GM23338 (cell line): ENCODE data around the gene NRP1. TPM values are rescaled to one million over a fixed set of nuclear protein-coding genes. Genes with fewer than 3 reads are reported as not detected.

ENCODE experiments used
- ATAC-seq: fragments of 200-7000 bp; cut with Tn5 transposase; 3 replicates; pipeline ENCODE4 v1.9.1; 2020
- DNase-seq: peaks from one replicate; pipeline ENCODE4 v3.0.0-alpha.2; 2015; ENCODE audit warnings: low spot score
- H2AFZ ChIP-seq: fragments of 200-600 bp; sonication (generic); 2 replicates; pipeline ENCODE4 v1.8.0; 2016; ENCODE audit warnings: antibody characterized with exemption, mild to moderate bottlenecking, moderate library complexity
- H3F3A ChIP-seq: fragments of 200-600 bp; sonication (generic); replicated peaks from 2 replicates; pipeline ENCODE4 v1.8.0; 2017; ENCODE audit warnings: antibody characterized with exemption, mixed run types, low read depth
- H3K27ac ChIP-seq: fragments of 200-600 bp; sonication (generic); 2 replicates; pipeline ENCODE4 v1.6.1; 2016; ENCODE audit warnings: low read depth
- H3K27me3 ChIP-seq: fragments of 200-600 bp; sonication (generic); 2 replicates; pipeline ENCODE4 v1.8.0; 2016; ENCODE audit warnings: mild to moderate bottlenecking, mixed run types, moderate library complexity; ENCODE audit not compliant: insufficient read depth
- H3K36me3 ChIP-seq: fragments of 200-600 bp; sonication (generic); 2 replicates; pipeline ENCODE4 v1.8.0; 2016; ENCODE audit warnings: mild to moderate bottlenecking; ENCODE audit not compliant: insufficient read depth
- H3K4me1 ChIP-seq: fragments of 200-600 bp; sonication (generic); 2 replicates; pipeline ENCODE4 v1.8.0; 2016; ENCODE audit warnings: mild to moderate bottlenecking, moderate library complexity; ENCODE audit not compliant: insufficient read depth
- H3K4me2 ChIP-seq: fragments of 200-600 bp; sonication (generic); 2 replicates; pipeline ENCODE4 v1.7.1; 2017; ENCODE audit warnings: mixed run types
- H3K4me3 ChIP-seq: fragments of 200-600 bp; sonication (generic); 2 replicates; pipeline ENCODE4 v1.6.1; 2016; ENCODE audit warnings: mixed run types
- H3K79me2 ChIP-seq: fragments of 200-600 bp; sonication (generic); replicated peaks from 2 replicates; pipeline ENCODE4 v1.8.0; 2017; ENCODE audit warnings: mild to moderate bottlenecking; ENCODE audit not compliant: insufficient read depth
- H3K9me2 ChIP-seq: fragments of 200-600 bp; sonication (generic); 2 replicates; pipeline ENCODE4 v1.8.0; 2017; ENCODE audit not compliant: insufficient read depth
- H4K20me1 ChIP-seq: fragments of 200-600 bp; sonication (generic); replicated peaks from 2 replicates; pipeline ENCODE4 v1.8.0; 2017; ENCODE audit warnings: mild to moderate bottlenecking; ENCODE audit not compliant: insufficient read depth
- H3K27ac Mint-ChIP-seq: 2 replicates; pipeline ENCODE4 v1.8.0; 2020; ENCODE audit warnings: inconsistent platforms, mild to moderate bottlenecking, moderate library complexity, mixed read lengths
- H3K27me3 Mint-ChIP-seq: 3 replicates; pipeline ENCODE4 v1.8.0; 2022; ENCODE audit warnings: low read depth, mild to moderate bottlenecking, moderate library complexity, mixed read lengths, inconsistent platforms; ENCODE audit not compliant: insufficient read depth, poor library complexity
- H3K36me3 Mint-ChIP-seq: 3 replicates; pipeline ENCODE4 v1.8.0; 2021; ENCODE audit warnings: low read depth, mild to moderate bottlenecking, inconsistent platforms, moderate library complexity, mixed read lengths
- H3K4me1 Mint-ChIP-seq: 3 replicates; pipeline ENCODE4 v1.8.0; 2020; ENCODE audit warnings: mild to moderate bottlenecking, inconsistent platforms, mixed read lengths
- H3K4me3 Mint-ChIP-seq: 3 replicates; pipeline ENCODE4 v1.8.0; 2021; ENCODE audit warnings: moderate library complexity, mild to moderate bottlenecking, inconsistent platforms, mixed read lengths
- H3K9me3 Mint-ChIP-seq: 3 replicates; pipeline ENCODE4 v1.8.0; 2020; ENCODE audit warnings: moderate library complexity, mild to moderate bottlenecking, inconsistent platforms, mixed read lengths
- CREB1 ChIP-seq: fragments of 250-450 bp; sonication (Bioruptor Pico); IDR thresholded peaks from 2 replicates; pipeline ENCODE4 v1.5.0; 2020; ENCODE audit warnings: low read depth, mild to moderate bottlenecking, moderate library complexity
- EZH2 ChIP-seq: fragments of 200-600 bp; sonication (generic); IDR thresholded peaks from one replicate; pipeline ENCODE4 v1.8.0; 2017; ENCODE audit warnings: antibody characterized with exemption, mild to moderate bottlenecking, low read depth; ENCODE audit not compliant: unreplicated experiment
- EZH2phosphoT487 ChIP-seq: fragments of 200-600 bp; sonication (generic); IDR thresholded peaks from one replicate; pipeline ENCODE4 v1.8.1; 2018; ENCODE audit warnings: antibody characterized with exemption; ENCODE audit not compliant: unreplicated experiment
- JUNB ChIP-seq: IDR thresholded peaks from one replicate; pipeline ENCODE4 v1.6.1; 2016; ENCODE audit warnings: antibody characterized with exemption; ENCODE audit not compliant: unreplicated experiment
- NANOG ChIP-seq: IDR thresholded peaks from 2 replicates; pipeline ENCODE4 v1.6.1; 2016; ENCODE audit warnings: antibody characterized with exemption, borderline replicate concordance
- POLR2AphosphoS5 ChIP-seq: IDR thresholded peaks from 2 replicates; pipeline ENCODE4 v1.6.1; 2016; ENCODE audit warnings: antibody characterized with exemption, low read depth
- STAT1 ChIP-seq: IDR thresholded peaks from one replicate; pipeline ENCODE4 v1.6.1; 2016; ENCODE audit warnings: antibody characterized with exemption; ENCODE audit not compliant: unreplicated experiment
- ZNF114 ChIP-seq: fragments of 250-450 bp; sonication (Bioruptor Pico); IDR thresholded peaks from 2 replicates; pipeline ENCODE4 v1.5.0; 2020; ENCODE audit warnings: mild to moderate bottlenecking, moderate library complexity
- ZNF331 ChIP-seq: fragments of 250-450 bp; sonication (Bioruptor Pico); IDR thresholded peaks from 2 replicates; pipeline ENCODE4 v1.5.0; 2020; ENCODE audit warnings: low read depth, mild to moderate bottlenecking, moderate library complexity
- polyA plus RNA-seq: library from polyadenylated mRNA; unstranded; fragments of >200 nt; fragmentation: Nextera tagmentation; extraction: Ambion mirVana; gene quantifications from 2 replicates; pipeline ENCODE4 v1.2.1, GENCODE V29; 2016
- total RNA-seq: library from RNA; depleted of rRNA; stranded (reverse); fragments of >200 nt; shearing (Covaris generic); gene quantifications from 2 replicates; pipeline ENCODE4 v1.2.3, GENCODE V29; 2014
- TF ChIP-seq, protein P1 (sequence below): IDR thresholded peaks from 2 replicates; pipeline ENCODE4 v1.6.1; 2016; ENCODE audit warnings: antibody characterized with exemption
- TF ChIP-seq, protein P2 (sequence below): IDR thresholded peaks from one replicate; pipeline ENCODE4 v1.6.1; 2018; ENCODE audit warnings: antibody characterized with exemption; ENCODE audit not compliant: unreplicated experiment
- TF ChIP-seq, protein P3 (sequence below): fragments of 250-450 bp; sonication (Bioruptor Pico); IDR thresholded peaks from 2 replicates; pipeline ENCODE4 v1.5.0; 2020; ENCODE audit warnings: mild to moderate bottlenecking, moderate library complexity
- TF ChIP-seq, protein P4 (sequence below), 2 experiments: fragments of 200-600 bp in 1 of 2; sonication (generic) in 1 of 2; conservative IDR thresholded peaks; 2 replicates each; pipeline versions ENCODE4 v1.5.1 to v1.6.1; 2016 to 2017; ENCODE audit warnings: antibody characterized with exemption in 2 of 2, low read depth in 2 of 2, mild to moderate bottlenecking in 2 of 2, moderate library complexity in 1 of 2

The NRP1 gene
- total and polyA plus RNA-seq, 2 experiments from 2014 or later: 2.9 to 3.5 TPM

DNA sequence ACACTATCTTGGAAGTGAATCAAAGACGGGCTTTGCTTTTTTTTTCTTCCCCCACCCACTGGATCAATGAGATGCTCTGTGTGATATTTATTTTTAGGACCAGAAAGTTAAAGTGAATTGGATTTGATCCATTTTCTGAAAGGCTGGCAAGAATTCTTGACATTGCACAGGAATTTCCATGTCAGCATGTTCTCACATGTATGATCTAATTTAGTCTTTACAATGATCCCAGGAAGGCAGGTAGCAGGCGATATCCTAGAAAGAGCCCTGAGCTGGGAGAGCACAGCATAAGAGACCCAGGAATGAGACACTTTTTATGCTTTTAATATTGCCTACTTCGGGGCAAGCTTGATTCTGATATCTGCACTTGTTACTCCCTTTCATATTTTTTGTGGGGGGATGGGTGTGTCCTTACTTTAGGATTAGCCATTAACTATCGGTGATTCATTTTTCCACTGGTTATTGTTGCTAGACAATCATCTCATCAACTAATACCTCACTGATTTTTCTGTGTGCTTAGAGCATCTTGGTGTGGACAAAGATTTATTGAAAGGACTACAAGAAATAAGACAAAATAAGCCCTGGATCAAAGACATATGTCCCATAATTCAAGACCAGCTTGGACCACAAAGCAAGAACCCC lies 58.1 kb downstream of the NRP1 start:
- Mint-ChIP-seq H3K36me3 (no peaks in the 10 kb centered on the region), H3K4me1 (peaks cover 18% of the 10 kb centered on the region), H3K9me3 (no peaks in the 10 kb centered on the region), H3K27ac (no peak overlapping the region), H3K27me3 (peaks cover 3% of the 10 kb centered on the region), H3K4me3 (no peak overlapping the region)
- H2AFZ ChIP-seq: no peak overlapping the region
- H3F3A ChIP-seq: no peaks in the 10 kb centered on the region; the same call in 1 of the 2 replicates
- H3K4me1 ChIP-seq: peaks cover 23% of the 10 kb centered on the region
- DNase-seq (no peak), ATAC-seq (no peak)
- TF ChIP-seq, protein P1, sequence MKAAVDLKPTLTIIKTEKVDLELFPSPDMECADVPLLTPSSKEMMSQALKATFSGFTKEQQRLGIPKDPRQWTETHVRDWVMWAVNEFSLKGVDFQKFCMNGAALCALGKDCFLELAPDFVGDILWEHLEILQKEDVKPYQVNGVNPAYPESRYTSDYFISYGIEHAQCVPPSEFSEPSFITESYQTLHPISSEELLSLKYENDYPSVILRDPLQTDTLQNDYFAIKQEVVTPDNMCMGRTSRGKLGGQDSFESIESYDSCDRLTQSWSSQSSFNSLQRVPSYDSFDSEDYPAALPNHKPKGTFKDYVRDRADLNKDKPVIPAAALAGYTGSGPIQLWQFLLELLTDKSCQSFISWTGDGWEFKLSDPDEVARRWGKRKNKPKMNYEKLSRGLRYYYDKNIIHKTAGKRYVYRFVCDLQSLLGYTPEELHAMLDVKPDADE: no peak
- TF ChIP-seq ZNF114 (CRISPR knock-in tag) (no peak), POLR2AphosphoS5 (no peak), CREB1 (CRISPR knock-in tag) (no peak), EZH2phosphoT487 (no peak), ZNF331 (CRISPR knock-in tag) (no peak), JUNB (no peak), NANOG (no peak), EZH2 (no peak), STAT1 (no peak)
- TF ChIP-seq, protein P2, sequence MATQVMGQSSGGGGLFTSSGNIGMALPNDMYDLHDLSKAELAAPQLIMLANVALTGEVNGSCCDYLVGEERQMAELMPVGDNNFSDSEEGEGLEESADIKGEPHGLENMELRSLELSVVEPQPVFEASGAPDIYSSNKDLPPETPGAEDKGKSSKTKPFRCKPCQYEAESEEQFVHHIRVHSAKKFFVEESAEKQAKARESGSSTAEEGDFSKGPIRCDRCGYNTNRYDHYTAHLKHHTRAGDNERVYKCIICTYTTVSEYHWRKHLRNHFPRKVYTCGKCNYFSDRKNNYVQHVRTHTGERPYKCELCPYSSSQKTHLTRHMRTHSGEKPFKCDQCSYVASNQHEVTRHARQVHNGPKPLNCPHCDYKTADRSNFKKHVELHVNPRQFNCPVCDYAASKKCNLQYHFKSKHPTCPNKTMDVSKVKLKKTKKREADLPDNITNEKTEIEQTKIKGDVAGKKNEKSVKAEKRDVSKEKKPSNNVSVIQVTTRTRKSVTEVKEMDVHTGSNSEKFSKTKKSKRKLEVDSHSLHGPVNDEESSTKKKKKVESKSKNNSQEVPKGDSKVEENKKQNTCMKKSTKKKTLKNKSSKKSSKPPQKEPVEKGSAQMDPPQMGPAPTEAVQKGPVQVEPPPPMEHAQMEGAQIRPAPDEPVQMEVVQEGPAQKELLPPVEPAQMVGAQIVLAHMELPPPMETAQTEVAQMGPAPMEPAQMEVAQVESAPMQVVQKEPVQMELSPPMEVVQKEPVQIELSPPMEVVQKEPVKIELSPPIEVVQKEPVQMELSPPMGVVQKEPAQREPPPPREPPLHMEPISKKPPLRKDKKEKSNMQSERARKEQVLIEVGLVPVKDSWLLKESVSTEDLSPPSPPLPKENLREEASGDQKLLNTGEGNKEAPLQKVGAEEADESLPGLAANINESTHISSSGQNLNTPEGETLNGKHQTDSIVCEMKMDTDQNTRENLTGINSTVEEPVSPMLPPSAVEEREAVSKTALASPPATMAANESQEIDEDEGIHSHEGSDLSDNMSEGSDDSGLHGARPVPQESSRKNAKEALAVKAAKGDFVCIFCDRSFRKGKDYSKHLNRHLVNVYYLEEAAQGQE: no peak
- TF ChIP-seq, protein P3, sequence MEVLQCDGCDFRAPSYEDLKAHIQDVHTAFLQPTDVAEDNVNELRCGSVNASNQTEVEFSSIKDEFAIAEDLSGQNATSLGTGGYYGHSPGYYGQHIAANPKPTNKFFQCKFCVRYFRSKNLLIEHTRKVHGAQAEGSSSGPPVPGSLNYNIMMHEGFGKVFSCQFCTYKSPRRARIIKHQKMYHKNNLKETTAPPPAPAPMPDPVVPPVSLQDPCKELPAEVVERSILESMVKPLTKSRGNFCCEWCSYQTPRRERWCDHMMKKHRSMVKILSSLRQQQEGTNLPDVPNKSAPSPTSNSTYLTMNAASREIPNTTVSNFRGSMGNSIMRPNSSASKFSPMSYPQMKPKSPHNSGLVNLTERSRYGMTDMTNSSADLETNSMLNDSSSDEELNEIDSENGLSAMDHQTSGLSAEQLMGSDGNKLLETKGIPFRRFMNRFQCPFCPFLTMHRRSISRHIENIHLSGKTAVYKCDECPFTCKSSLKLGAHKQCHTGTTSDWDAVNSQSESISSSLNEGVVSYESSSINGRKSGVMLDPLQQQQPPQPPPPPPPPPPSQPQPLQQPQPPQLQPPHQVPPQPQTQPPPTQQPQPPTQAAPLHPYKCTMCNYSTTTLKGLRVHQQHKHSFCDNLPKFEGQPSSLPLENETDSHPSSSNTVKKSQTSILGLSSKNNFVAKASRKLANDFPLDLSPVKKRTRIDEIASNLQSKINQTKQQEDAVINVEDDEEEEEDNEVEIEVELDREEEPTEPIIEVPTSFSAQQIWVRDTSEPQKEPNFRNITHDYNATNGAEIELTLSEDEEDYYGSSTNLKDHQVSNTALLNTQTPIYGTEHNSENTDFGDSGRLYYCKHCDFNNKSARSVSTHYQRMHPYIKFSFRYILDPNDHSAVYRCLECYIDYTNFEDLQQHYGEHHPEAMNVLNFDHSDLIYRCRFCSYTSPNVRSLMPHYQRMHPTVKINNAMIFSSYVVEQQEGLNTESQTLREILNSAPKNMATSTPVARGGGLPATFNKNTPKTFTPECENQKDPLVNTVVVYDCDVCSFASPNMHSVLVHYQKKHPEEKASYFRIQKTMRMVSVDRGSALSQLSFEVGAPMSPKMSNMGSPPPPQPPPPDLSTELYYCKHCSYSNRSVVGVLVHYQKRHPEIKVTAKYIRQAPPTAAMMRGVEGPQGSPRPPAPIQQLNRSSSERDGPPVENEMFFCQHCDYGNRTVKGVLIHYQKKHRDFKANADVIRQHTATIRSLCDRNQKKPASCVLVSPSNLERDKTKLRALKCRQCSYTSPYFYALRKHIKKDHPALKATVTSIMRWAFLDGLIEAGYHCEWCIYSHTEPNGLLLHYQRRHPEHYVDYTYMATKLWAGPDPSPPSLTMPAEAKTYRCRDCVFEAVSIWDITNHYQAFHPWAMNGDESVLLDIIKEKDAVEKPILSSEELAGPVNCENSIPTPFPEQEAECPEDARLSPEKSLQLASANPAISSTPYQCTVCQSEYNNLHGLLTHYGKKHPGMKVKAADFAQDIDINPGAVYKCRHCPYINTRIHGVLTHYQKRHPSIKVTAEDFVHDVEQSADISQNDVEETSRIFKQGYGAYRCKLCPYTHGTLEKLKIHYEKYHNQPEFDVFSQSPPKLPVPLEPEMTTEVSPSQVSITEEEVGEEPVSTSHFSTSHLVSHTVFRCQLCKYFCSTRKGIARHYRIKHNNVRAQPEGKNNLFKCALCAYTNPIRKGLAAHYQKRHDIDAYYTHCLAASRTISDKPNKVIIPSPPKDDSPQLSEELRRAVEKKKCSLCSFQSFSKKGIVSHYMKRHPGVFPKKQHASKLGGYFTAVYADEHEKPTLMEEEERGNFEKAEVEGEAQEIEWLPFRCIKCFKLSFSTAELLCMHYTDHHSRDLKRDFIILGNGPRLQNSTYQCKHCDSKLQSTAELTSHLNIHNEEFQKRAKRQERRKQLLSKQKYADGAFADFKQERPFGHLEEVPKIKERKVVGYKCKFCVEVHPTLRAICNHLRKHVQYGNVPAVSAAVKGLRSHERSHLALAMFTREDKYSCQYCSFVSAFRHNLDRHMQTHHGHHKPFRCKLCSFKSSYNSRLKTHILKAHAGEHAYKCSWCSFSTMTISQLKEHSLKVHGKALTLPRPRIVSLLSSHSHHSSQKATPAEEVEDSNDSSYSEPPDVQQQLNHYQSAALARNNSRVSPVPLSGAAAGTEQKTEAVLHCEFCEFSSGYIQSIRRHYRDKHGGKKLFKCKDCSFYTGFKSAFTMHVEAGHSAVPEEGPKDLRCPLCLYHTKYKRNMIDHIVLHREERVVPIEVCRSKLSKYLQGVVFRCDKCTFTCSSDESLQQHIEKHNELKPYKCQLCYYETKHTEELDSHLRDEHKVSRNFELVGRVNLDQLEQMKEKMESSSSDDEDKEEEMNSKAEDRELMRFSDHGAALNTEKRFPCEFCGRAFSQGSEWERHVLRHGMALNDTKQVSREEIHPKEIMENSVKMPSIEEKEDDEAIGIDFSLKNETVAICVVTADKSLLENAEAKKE (CRISPR knock-in tag): no peak
- TF ChIP-seq, protein P4, sequence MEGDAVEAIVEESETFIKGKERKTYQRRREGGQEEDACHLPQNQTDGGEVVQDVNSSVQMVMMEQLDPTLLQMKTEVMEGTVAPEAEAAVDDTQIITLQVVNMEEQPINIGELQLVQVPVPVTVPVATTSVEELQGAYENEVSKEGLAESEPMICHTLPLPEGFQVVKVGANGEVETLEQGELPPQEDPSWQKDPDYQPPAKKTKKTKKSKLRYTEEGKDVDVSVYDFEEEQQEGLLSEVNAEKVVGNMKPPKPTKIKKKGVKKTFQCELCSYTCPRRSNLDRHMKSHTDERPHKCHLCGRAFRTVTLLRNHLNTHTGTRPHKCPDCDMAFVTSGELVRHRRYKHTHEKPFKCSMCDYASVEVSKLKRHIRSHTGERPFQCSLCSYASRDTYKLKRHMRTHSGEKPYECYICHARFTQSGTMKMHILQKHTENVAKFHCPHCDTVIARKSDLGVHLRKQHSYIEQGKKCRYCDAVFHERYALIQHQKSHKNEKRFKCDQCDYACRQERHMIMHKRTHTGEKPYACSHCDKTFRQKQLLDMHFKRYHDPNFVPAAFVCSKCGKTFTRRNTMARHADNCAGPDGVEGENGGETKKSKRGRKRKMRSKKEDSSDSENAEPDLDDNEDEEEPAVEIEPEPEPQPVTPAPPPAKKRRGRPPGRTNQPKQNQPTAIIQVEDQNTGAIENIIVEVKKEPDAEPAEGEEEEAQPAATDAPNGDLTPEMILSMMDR (conservative IDR thresholded peaks at IDR 0.05; ENCODE audit: low read depth in 2 of 2): no peak
- no peaks in the 10 kb centered on the region for H3K9me2 ChIP-seq
- no peak overlapping the region for H3K27ac ChIP-seq
- H3K4me2 ChIP-seq: no peak overlapping the region
- no peaks in the 10 kb centered on the region for H3K36me3 ChIP-seq
- no peaks in the 10 kb centered on the region for H3K79me2 ChIP-seq
- no peaks in the 10 kb centered on the region for H3K27me3 ChIP-seq
- no peak overlapping the region for H3K4me3 ChIP-seq
- H4K20me1 ChIP-seq: no peaks in the 10 kb centered on the region
